ENCODE results near the gene TTLL8. TPM values are rescaled to one million over a fixed set of nuclear protein-coding genes. Genes with fewer than 3 reads are reported as not detected.

TTLL8 gene
- total and polyA plus RNA-seq, 2 experiments from 2014 or later: not detected

DNA sequence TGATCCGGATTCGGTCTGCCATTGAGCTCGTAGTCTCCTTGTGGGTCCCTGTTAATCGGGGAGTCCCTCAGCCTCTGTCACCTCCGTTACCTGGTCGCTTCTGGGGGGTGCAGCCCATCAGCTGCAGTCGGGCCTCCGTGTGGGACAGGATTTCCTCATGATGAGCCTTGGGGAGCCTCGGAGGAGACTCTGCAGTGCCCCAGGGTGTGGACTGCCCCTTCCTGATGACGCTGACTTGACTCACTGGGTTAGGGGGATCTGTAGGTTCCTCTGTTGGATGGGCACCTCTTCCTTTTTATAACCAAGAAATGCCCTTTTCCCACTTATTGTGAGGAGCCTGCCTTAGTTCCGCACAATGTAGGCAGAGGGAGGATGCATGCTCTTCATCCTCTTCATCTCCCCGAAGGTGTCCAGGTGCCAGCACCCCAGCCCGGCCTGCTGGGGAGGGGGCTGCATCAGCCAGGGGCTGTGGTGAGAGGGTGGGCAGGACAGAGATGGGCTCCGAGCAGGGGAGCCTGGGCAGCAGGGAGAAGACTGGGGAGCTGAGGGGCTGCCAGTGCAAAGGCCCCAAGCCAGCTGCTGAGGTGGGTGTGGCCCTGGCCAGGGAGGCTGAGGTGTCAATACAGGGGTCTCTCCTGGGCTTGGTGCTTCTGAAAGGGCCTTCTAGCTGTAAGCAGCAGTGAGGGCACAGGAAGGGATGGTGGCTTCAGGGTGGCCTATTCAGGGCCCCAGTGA lies 13.5 kb upstream of the TTLL8 start:
- Histone ChIP-seq H3K4me3 (no peak overlapping the region), H3K4me1 (ENCODE audit: insufficient read depth) (no peaks in the 10 kb centered on the region), H3K4me2 (no peak overlapping the region), H3K9me2 (replicated peaks; ENCODE audit: insufficient read depth) (no peaks in the 10 kb centered on the region), H3K36me3 (replicated peaks; ENCODE audit: insufficient read depth, low read depth) (no peaks in the 10 kb centered on the region), H3K27ac (no peak overlapping the region), H4K20me1 (ENCODE audit: insufficient read depth, poor library complexity, severe bottlenecking) (no peaks in the 10 kb centered on the region), H3K79me2 (no peaks in the 10 kb centered on the region), H2AFZ (no peak overlapping the region), H3K9me3 (ENCODE audit: low read depth) (no peaks in the 10 kb centered on the region), H3K27me3 (no peaks in the 10 kb centered on the region)
- 93% methylated on average over 14 of the region's 14 CpGs for WGBS (ENCODE audit: low lambda C conversion rate, missing lambda C conversion rate)
- TF ChIP-seq EZH2 (IDR thresholded peaks at IDR 0.05; ENCODE audit: borderline replicate concordance): no peak
- no peak for DNase-seq (ENCODE audit: low spot score)

DNA sequence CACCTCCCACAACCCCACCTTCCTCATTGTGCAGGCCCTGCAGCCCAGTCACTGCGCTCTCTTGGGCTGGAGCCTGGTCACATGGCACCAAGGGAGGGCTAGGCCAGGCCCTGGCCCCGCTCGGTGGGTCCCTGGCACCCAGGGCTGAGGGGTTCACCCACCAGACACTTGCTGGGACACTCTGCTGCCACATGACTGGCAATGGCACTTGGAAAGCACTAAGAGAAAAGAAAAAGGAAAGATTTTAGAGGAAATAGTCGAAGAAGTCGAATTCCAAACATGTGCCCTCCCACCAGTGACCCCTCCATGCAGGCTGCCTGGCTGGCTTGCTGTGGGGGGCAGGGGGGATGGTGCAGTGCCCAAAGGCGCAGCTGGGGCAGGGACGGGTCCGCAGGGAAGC lies 12.3 kb upstream of the TTLL8 start:
- WGBS (ENCODE audit: low lambda C conversion rate, missing lambda C conversion rate): 93% methylated on average over 8 of the region's 8 CpGs

GRCh38 chr22:50068096-50068495 lies 10.0 kb upstream of the TTLL8 start:
- no peaks in the 10 kb centered on the region for H3K4me1 ChIP-seq (ENCODE audit: insufficient read depth)
- 95% methylated on average over 11 of the region's 11 CpGs for WGBS (ENCODE audit: low lambda C conversion rate, missing lambda C conversion rate)
- no peak for DNase-seq (ENCODE audit: low spot score)
- H3K36me3 ChIP-seq (replicated peaks; ENCODE audit: insufficient read depth, low read depth): no peaks in the 10 kb centered on the region
- TF ChIP-seq, protein P1, sequence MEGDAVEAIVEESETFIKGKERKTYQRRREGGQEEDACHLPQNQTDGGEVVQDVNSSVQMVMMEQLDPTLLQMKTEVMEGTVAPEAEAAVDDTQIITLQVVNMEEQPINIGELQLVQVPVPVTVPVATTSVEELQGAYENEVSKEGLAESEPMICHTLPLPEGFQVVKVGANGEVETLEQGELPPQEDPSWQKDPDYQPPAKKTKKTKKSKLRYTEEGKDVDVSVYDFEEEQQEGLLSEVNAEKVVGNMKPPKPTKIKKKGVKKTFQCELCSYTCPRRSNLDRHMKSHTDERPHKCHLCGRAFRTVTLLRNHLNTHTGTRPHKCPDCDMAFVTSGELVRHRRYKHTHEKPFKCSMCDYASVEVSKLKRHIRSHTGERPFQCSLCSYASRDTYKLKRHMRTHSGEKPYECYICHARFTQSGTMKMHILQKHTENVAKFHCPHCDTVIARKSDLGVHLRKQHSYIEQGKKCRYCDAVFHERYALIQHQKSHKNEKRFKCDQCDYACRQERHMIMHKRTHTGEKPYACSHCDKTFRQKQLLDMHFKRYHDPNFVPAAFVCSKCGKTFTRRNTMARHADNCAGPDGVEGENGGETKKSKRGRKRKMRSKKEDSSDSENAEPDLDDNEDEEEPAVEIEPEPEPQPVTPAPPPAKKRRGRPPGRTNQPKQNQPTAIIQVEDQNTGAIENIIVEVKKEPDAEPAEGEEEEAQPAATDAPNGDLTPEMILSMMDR (IDR thresholded peaks at IDR 0.05; ENCODE audit: poor library complexity): no peak
- TF ChIP-seq EZH2phosphoT487 (IDR thresholded peaks at IDR 0.05; ENCODE audit: low read depth, severe bottlenecking, unreplicated experiment) (no peak), EZH2 (IDR thresholded peaks at IDR 0.05; ENCODE audit: borderline replicate concordance) (no peak)
- H2AFZ ChIP-seq: no peak overlapping the region
- H3K9me2 ChIP-seq (replicated peaks; ENCODE audit: insufficient read depth): no peaks in the 10 kb centered on the region
- no peaks in the 10 kb centered on the region for H4K20me1 ChIP-seq (ENCODE audit: insufficient read depth, poor library complexity, severe bottlenecking)
- H3K27ac ChIP-seq: no peak overlapping the region
- H3K79me2 ChIP-seq: no peaks in the 10 kb centered on the region
- no peaks in the 10 kb centered on the region for H3K9me3 ChIP-seq (ENCODE audit: low read depth)
- H3K4me3 ChIP-seq: no peak overlapping the region
- H3K27me3 ChIP-seq: no peaks in the 10 kb centered on the region
- no peak overlapping the region for H3K4me2 ChIP-seq

More for the DNA sequence above, 12.3 kb upstream of the TTLL8 start:
- Histone ChIP-seq H3K4me2 (no peak overlapping the region), H3K4me3 (no peak overlapping the region), H3K27me3 (no peaks in the 10 kb centered on the region), H3K4me1 (ENCODE audit: insufficient read depth) (no peaks in the 10 kb centered on the region), H3K36me3 (replicated peaks; ENCODE audit: insufficient read depth, low read depth) (no peaks in the 10 kb centered on the region), H4K20me1 (ENCODE audit: insufficient read depth, poor library complexity, severe bottlenecking) (no peaks in the 10 kb centered on the region), H3K9me2 (replicated peaks; ENCODE audit: insufficient read depth) (no peaks in the 10 kb centered on the region), H3K27ac (no peak overlapping the region), H3K79me2 (no peaks in the 10 kb centered on the region), H3K9me3 (ENCODE audit: low read depth) (no peaks in the 10 kb centered on the region), H2AFZ (no peak overlapping the region)
- TF ChIP-seq EZH2phosphoT487 (IDR thresholded peaks at IDR 0.05; ENCODE audit: low read depth, severe bottlenecking, unreplicated experiment) (no peak), EZH2 (IDR thresholded peaks at IDR 0.05; ENCODE audit: borderline replicate concordance) (no peak)
- TF ChIP-seq, protein P1 (IDR thresholded peaks at IDR 0.05; ENCODE audit: poor library complexity): no peak
- DNase-seq (ENCODE audit: low spot score): no peak

- no peak for TF ChIP-seq EZH2 (IDR thresholded peaks at IDR 0.05; ENCODE audit: borderline replicate concordance)
- TF ChIP-seq, protein P1 (IDR thresholded peaks at IDR 0.05; ENCODE audit: poor library complexity): no peak
- TF ChIP-seq EZH2phosphoT487 (IDR thresholded peaks at IDR 0.05; ENCODE audit: low read depth, severe bottlenecking, unreplicated experiment): no peak
- Histone ChIP-seq H3K4me2 (no peak overlapping the region), H3K27me3 (no peaks in the 10 kb centered on the region), H3K27ac (no peak overlapping the region), H3K9me3 (ENCODE audit: low read depth) (no peaks in the 10 kb centered on the region), H4K20me1 (ENCODE audit: insufficient read depth, poor library complexity, severe bottlenecking) (no peaks in the 10 kb centered on the region), H3K4me3 (no peak overlapping the region), H3K79me2 (no peaks in the 10 kb centered on the region), H3K4me1 (ENCODE audit: insufficient read depth) (no peaks in the 10 kb centered on the region), H3K36me3 (replicated peaks; ENCODE audit: insufficient read depth, low read depth) (no peaks in the 10 kb centered on the region), H2AFZ (no peak overlapping the region), H3K9me2 (replicated peaks; ENCODE audit: insufficient read depth) (no peaks in the 10 kb centered on the region)
- DNase-seq (ENCODE audit: low spot score): no peak
- WGBS (ENCODE audit: low lambda C conversion rate, missing lambda C conversion rate): 89% methylated on average over 7 of the region's 8 CpGs
Measured at GRCh38 chr22:50067244-50067643, 9.1 kb upstream of the TTLL8 start.
